Stimulated activated effector memory CD8-positive, alpha-beta T cell treated with anti-CD3 and anti-CD28 coated beads, Interleukin-12 subunit alpha, Interleukin-12 subunit beta, amount 100 ng/mL, for 72 hours (primary cell): ENCODE measurements around the gene SYK.
A peak's percentile ranks its signal among the peaks of the same experiment; 100 is the strongest.

Experiments used
- ATAC-seq: fragments of 150-1000 bp; cut with Tn5 transposase; 2 replicates; pipeline ENCODE4 v1.10.0; 2021
- DNase-seq, 2 donors: peaks; one replicate each; pipeline ENCODE4 v3.0.0; 2021 to 2022; ENCODE audit warnings: low spot score in 2 of 2
- H3K27ac Mint-ChIP-seq: one replicate; pipeline ENCODE4 v1.8.0; 2022; ENCODE audit warnings: mild to moderate bottlenecking, mixed read lengths
- H3K36me3 Mint-ChIP-seq: one replicate; pipeline ENCODE4 v1.8.0; 2022; ENCODE audit warnings: mild to moderate bottlenecking, mixed read lengths
- H3K4me1 Mint-ChIP-seq: one replicate; pipeline ENCODE4 v1.8.0; 2022; ENCODE audit warnings: mixed read lengths
- H3K4me3 Mint-ChIP-seq: one replicate; pipeline ENCODE4 v1.8.0; 2022; ENCODE audit warnings: mild to moderate bottlenecking, mixed read lengths
- H3K9me3 Mint-ChIP-seq: one replicate; pipeline ENCODE4 v1.8.0; 2022; ENCODE audit warnings: mixed read lengths

SYK gene

DNA sequence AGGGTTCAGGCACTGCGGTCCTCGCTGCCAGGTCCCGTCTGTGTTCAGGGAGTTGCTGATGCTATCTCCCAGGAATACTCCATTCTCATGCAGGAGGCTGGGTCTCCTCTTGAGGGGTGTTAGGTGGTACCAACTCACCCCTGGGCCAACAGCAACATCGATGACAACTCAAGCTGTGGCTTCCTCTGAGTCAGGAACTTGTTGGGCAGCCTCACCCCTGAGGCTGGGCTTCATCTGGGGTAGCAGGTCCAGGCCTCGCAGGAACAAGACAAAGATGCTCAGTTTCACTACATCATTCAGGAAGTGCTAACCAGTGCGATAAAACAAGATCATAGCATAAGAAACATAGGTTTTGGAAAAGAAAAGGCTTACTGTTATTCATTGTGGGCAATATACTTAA, 125.9 kb downstream of the SYK start:
- Mint-ChIP-seq H3K4me3 (no peak overlapping the region), H3K9me3 (no peaks in the 10 kb centered on the region), H3K27ac (no peak overlapping the region), H3K4me1 (peaks cover 5% of the 10 kb centered on the region), H3K36me3 (no peaks in the 10 kb centered on the region)
- ATAC-seq (peak; percentile 83), DNase-seq (no peak)

DNA sequence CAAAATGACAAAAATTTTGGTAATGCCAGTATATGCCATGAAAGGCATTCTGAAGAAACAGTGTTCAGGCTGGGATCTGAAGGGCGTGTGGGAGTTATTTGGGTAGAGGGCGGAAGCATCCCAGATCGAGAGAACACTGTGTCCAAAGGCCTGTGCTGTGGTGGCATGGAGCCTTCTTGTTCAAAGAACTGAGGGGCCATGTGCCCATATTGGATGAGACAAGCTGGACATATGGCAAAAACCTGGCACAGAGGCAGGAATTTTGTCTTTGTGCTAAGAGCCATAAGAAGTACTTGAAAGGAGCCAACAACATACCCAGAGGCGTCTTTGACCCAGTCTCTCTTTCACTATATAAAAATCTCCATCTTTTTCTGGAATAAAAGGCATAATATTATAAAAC, 128.0 kb downstream of the SYK start:
- ATAC-seq, result no peak
- peaks cover 7% of the 10 kb centered on the region for H3K4me1 Mint-ChIP-seq
- H3K4me3 Mint-ChIP-seq, result no peak overlapping the region
- H3K36me3 Mint-ChIP-seq, result no peaks in the 10 kb centered on the region
- no peak for DNase-seq
- no peak overlapping the region for H3K27ac Mint-ChIP-seq
- H3K9me3 Mint-ChIP-seq, result no peaks in the 10 kb centered on the region

DNA sequence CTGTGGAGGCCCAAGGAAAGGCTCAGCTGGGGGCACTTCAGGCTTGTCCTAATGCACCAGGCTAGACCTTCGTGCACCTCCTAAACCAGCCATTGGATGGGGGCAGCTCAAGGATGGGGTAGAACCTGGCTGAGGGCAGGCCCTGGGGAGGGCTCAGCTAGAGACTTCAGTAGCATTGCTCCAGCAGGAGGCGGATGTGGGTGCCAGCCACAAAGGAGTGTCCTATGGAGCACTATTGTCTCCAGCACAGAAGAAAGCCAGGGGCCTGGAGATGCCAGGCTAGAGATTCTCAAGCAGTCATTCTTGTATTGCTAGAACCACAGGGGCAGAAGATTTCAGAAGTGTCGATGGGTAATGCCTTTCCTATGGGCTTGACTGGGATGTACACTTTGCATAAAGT, 131.8 kb downstream of the SYK start:
- Mint-ChIP-seq H3K9me3 (no peaks in the 10 kb centered on the region), H3K4me3 (no peak overlapping the region), H3K36me3 (no peaks in the 10 kb centered on the region), H3K4me1 (peaks cover 9% of the 10 kb centered on the region), H3K27ac (no peak overlapping the region)
- DNase-seq (no peak), ATAC-seq (no peak)

DNA sequence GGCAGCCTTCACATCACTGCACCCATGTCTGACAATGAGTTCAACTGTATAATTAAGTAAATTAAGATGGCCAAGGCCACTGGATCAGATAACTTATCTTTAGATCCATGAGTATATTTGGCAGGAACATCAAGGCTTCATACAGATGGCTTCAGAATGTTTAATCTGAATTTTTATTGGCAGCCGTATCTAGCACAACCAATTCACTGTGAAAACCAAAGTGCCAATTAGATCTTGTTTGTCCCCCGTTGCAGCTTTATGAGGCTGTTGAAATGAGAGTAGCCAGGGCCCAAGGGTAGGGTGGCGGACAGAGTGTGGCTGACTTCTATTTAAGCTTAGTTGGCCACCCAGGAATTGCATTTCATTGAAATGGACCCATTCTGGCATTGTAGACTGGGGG, 137.7 kb downstream of the SYK start:
- no peaks in the 10 kb centered on the region for H3K36me3 Mint-ChIP-seq
- peaks cover 25% of the 10 kb centered on the region for H3K4me1 Mint-ChIP-seq
- H3K4me3 Mint-ChIP-seq, result no peak overlapping the region
- H3K27ac Mint-ChIP-seq, result no peak overlapping the region
- no peaks in the 10 kb centered on the region for H3K9me3 Mint-ChIP-seq
- ATAC-seq, result no peak
- DNase-seq, result no peak

DNA sequence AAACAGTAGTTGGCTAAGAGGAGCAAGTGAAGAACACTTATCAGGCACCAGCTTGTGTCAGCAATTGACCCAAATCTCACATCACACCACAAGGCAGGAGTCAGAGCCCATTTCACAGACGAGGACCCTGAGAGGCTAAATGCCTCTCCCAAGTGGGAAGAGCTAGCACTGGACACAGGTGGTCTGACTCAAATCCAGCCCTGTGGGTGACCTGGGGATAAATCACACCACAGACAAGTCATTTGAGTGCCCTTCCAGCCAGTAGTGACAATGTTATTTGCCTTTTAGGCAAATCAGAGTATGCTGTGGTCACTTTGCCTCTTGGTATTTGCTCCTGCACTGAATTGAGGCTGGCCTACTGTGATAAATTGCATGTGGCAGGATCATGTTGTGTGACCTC, 138.7 kb downstream of the SYK start:
- H3K9me3 Mint-ChIP-seq, result no peaks in the 10 kb centered on the region
- H3K4me3 Mint-ChIP-seq, result no peak overlapping the region
- DNase-seq (no peak), ATAC-seq (no peak)
- peaks cover 17% of the 10 kb centered on the region for H3K4me1 Mint-ChIP-seq
- no peak overlapping the region for H3K27ac Mint-ChIP-seq
- H3K36me3 Mint-ChIP-seq, result no peaks in the 10 kb centered on the region

DNA sequence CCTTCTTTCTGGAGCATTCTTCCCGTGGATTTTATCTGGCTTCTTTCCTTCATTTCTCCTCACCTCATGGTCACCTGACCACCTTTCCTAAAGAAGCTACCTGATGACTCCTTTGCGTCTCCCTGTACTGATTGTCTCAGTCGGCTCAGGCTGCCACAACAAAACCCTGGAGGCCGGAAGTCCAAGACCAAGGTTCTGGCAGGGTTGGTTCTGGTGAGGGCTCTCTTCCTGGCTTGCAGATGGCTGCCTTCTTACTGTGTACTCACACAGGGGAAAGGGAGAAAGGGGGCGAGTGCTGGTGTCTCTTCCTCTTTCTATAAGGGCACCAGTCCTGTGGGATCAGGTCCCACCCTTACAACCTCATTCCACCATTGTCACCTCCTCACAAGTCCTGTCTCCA, 140.0 kb downstream of the SYK start:
- Mint-ChIP-seq H3K4me1 (peaks cover 17% of the 10 kb centered on the region), H3K4me3 (no peak overlapping the region), H3K27ac (no peak overlapping the region), H3K36me3 (no peaks in the 10 kb centered on the region), H3K9me3 (no peaks in the 10 kb centered on the region)
- DNase-seq (no peak), ATAC-seq (no peak)

DNA sequence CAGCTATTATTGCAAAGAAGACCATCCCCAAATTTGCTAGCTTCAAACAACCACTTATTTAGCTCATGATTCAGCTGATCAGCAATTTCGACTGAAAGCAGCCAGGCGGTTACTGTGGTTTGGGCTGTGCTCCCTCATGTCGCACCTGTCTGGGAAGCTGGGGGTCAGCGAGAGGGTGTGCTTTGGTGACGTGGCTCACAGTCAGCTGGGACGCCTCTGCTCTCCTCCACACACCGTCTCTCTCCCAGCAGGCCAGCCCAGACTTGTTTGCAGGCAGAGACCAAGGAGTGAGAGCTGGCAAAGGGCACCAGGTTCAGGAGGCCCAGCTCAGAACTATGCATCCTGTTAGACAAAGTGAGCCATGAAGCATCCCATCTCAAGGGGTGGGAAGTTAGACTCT, 140.9 kb downstream of the SYK start:
- no peak overlapping the region for H3K27ac Mint-ChIP-seq
- ATAC-seq (peak; percentile 62), DNase-seq (no peak)
- no peaks in the 10 kb centered on the region for H3K9me3 Mint-ChIP-seq
- peaks cover 17% of the 10 kb centered on the region for H3K4me1 Mint-ChIP-seq
- H3K4me3 Mint-ChIP-seq, result no peak overlapping the region
- H3K36me3 Mint-ChIP-seq, result no peaks in the 10 kb centered on the region

DNA sequence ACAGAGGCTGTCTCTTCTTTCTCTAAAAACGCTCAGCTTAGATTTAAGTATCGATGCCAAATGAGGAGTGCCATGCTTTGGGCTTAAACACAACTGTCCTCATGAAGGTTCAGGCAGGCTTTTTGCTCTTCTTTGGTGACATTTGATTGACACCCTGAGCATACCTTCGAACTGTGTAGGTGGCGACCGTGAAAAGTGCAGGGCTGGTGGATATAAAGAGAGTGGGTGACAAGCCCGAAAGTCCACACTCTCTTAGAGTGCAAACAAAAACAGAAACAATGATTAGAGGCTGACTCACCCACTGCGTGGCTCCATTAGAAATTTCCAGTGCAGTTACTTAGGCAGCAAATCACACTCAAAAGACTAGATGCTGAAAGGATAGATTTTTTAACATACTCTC, 141.7 kb downstream of the SYK start:
- no peak overlapping the region for H3K27ac Mint-ChIP-seq
- peak; percentile 89 for ATAC-seq

DNA sequence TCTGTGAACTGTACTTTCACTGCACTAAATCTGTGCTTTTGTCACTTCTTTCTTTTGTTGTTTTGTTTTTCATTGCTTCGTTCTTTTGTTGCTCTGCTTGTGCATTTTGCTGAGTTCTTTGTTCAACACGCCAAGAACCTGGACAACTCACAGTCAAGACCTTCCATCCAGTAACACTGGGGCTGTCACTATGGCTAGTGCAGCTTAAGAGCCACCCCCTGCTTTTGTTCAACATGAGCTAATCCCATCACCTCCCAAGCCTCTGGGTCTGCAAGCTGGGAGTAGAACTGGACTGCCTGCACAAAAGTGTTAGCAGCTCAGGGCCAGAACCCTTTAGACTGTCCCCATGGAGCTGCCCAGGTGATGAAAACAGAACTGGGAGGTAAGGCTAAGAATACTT, 143.7 kb downstream of the SYK start:
- H3K27ac Mint-ChIP-seq, result no peak overlapping the region
- DNase-seq (no peak), ATAC-seq (no peak)
- H3K4me3 Mint-ChIP-seq, result no peak overlapping the region
- H3K36me3 Mint-ChIP-seq, result no peaks in the 10 kb centered on the region
- H3K4me1 Mint-ChIP-seq, result peaks cover 17% of the 10 kb centered on the region
- no peaks in the 10 kb centered on the region for H3K9me3 Mint-ChIP-seq

More for the DNA sequence above, 141.7 kb downstream of the SYK start:
- H3K36me3 Mint-ChIP-seq, result no peaks in the 10 kb centered on the region
- no peak overlapping the region for H3K4me3 Mint-ChIP-seq
- DNase-seq, result no peak
- H3K9me3 Mint-ChIP-seq, result no peaks in the 10 kb centered on the region
- peaks cover 17% of the 10 kb centered on the region for H3K4me1 Mint-ChIP-seq

DNA sequence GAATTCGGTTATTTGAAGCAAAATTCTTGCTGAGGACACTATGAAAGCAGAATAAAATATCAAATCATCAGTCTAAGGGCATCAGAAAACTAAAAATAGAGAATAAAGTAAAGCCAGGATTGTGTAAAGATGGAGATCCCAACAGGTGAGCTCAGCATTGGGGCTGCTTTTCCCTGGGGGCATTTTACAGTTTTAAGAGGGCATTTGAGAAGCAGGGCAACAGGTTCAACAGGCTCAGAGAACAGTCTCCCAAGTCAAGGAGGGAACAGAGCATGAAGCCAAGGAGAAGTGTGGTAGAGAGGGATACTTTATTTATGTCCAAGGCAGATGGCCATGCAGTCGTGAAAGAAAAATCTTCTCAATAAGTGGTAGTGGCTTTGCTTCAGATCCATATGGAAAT, 145.4 kb downstream of the SYK start:
- H3K4me1 Mint-ChIP-seq, result peaks cover 11% of the 10 kb centered on the region
- no peak overlapping the region for H3K4me3 Mint-ChIP-seq
- ATAC-seq, result no peak
- H3K9me3 Mint-ChIP-seq, result no peaks in the 10 kb centered on the region
- DNase-seq, result no peak
- no peak overlapping the region for H3K27ac Mint-ChIP-seq
- H3K36me3 Mint-ChIP-seq, result no peaks in the 10 kb centered on the region
